HG03159 (cell line): Measurements from ENCODE around the gene ZNF74.
"Not testable (repeated sequence)": the region's sequence is repeated elsewhere in the genome, so short reads cannot be mapped to it uniquely, and the experiment has no call there.

Experiments
- ATAC-seq: cut with Tn5 transposase; IDR thresholded peaks from one replicate; pipeline ENCODE4 v1.9.1; 2021; ENCODE audit warnings: mild to moderate bottlenecking, moderate library complexity; ENCODE audit not compliant: unreplicated experiment

ZNF74 gene

GRCh38 chr22:20393705-20394476 is at the start of gene ZNF74:
Gene ZNF74 (plus strand): TSS chr22:20394151. CDS start chr22:20394629, 478 bp downstream.
- ATAC-seq, result peak; percentile 73

- ATAC-seq, result not testable (repeated sequence)
These were observed 47.4 kb upstream of the ZNF74 start for GRCh38 chr22:20346553-20346952.

GRCh38 chr22:20352536-20352935 is 41.4 kb upstream of the ZNF74 start:
- ATAC-seq, result not testable (repeated sequence)

GRCh38 chr22:20354238-20354975 is 39.5 kb upstream of the ZNF74 start:
- no peak for ATAC-seq

DNA sequence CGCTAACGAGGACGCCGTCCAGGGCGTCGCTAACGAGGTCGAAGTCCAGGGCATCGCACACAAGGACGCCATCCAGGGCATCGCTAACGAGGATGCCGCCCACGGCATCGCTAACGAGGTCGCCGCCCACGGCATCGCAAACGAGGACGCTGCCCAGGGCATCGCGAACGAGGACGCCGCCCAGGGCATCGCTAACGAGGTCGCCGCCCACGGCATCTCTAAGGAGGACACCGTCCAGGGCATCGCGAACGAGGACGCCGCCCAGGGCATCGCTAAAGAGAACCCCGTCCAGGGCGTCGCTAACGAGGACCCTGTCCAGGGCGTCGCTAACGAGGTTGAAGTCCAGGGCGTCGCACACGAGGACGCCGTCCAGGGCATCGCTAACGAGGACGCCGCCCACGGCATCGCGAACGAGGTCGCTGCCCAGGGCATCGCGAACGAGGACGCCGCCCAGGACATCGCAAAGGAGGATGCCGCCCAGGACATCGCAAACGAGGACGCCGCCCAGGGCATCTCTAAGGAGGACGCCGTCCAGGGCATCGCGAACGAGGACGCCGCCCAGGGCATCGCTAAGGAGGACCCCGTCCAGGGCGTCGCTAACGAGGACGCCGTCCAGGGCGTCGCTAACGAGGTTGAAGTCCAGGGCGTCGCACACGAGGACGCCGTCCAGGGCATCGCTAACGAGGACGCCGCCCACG is 37.9 kb upstream of the ZNF74 start:
- ATAC-seq, result not testable (repeated sequence)

DNA sequence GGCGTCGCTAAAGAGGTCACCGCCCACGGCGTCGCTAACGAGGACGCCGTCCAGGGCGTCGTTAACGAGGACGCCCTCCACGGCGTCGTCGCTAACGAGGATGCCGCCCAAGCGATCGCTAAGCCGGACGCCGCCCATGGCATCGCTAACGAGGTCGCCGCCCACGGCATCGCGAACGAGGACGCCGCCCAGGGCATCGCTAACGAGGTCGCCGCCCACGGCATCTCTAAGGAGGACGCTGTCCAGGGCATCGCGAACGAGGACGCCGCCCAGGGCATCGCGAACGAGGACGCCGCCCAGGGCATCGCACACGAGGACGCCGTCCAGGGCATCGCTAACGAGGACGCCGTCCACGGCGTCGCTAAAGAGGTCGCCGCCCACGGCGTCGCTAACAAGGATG is 37.0 kb upstream of the ZNF74 start:
- not testable (repeated sequence) for ATAC-seq

GRCh38 chr22:20357967-20358366 is 36.0 kb upstream of the ZNF74 start:
- ATAC-seq, result not testable (repeated sequence)

DNA sequence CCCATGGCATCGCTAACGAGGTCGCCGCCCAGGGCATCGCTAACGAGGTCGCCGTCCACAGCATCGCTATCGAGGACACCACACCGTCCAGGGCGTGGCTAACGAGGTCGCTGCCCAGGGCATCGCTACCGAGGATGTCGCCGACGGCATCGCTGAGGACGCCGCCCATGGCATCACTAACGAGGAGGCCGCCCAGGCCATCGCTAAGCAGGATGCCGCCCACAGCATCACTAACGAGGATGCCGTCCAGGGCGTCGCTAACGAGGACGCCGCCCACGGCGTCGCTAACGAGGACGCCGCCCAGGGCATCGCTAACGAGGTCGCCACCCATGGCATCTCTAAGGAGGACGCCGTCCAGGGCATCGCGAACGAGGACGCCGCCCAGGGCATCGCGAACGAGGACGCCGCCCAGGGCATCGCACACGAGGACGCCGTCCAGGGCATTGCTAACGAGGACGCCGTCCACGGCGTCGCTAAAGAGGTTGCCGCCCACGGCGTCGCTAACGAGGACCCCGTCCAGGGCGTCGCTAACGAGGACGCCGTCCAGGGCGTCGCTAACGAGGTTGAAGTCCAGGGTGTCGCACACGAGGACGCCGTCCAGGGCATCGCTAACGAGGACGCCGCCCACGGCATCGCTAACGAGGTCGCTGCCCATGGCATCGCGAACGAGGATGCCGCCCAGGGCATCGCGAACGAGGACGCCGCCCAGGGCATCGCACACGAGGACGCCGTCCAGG is 35.3 kb upstream of the ZNF74 start:
- ATAC-seq, result not testable (repeated sequence)

GRCh38 chr22:20360261-20360660 is 33.7 kb upstream of the ZNF74 start:
- not testable (repeated sequence) for ATAC-seq

GRCh38 chr22:20360866-20361751 is 32.8 kb upstream of the ZNF74 start:
- ATAC-seq, result not testable (repeated sequence)

GRCh38 chr22:20361752-20362229 is 32.2 kb upstream of the ZNF74 start:
- not testable (repeated sequence) for ATAC-seq

- ATAC-seq, result not testable (repeated sequence)
These were observed 31.5 kb upstream of the ZNF74 start for GRCh38 chr22:20362403-20362802.

GRCh38 chr22:20364335-20365260 is 29.4 kb upstream of the ZNF74 start:
- not testable (repeated sequence) for ATAC-seq

DNA sequence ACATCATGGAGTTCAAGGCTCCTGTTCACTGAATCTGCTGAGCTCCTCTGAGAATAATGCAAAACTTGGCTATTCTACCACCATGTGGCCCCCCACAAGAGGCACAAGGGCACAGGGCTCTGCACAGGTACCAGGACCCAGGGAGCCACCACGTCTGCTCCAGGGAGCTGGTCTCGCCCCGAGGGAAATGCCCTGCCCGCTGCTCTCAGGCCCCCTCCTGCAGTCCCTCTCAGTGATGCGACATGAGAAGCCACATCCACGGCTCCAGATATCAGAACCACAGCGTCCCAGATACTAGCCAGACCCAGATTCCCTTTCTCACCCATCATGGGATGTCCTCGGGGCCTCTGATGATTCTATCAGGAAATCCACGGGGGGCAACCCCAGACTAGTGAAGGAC is 27.1 kb upstream of the ZNF74 start:
- not testable (repeated sequence) for ATAC-seq

- not testable (repeated sequence) for ATAC-seq
These were observed 25.1 kb upstream of the ZNF74 start for GRCh38 chr22:20368875-20369274.

DNA sequence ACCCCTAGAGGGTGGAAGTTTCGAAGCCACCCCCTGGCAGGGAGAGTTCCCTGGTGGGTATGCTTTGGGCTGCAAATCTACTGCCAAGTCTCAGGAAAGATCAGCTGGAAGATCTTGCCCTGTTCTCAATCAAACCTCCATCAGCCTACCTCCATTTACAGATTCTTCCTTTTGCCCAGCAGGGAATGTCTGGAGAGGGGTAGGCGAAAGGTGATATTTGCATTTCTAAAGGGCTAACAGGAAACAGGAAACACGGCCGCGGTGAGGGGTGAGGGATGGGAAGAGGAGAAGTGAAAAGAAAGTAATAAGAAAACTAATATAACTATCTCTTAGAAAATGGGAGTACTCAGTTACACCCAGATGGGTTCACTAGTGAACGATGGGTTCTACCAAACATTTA is 22.3 kb upstream of the ZNF74 start:
- not testable (repeated sequence) for ATAC-seq

DNA sequence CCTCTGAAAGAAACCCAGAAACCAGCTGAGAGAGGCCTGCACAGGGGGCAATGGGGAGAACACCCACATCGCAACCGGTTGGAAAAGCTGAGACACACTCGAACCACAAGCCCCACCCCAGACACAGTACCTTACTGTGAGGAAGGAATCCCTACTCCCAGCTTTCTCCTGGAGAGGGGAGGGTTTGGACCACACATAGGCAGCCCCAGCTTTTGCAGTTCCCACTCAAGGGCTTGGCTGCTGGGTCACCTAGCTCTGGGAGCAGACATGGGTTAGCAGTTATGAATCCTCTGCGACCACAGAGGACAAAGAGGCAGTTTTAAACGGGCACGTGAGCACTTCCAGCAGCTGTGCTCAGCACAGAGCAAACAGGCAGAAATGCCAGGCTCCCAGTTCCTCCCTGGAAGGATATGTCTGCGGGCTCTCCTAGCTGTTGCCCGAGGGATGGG is 21.5 kb upstream of the ZNF74 start:
- ATAC-seq, result not testable (repeated sequence)

DNA sequence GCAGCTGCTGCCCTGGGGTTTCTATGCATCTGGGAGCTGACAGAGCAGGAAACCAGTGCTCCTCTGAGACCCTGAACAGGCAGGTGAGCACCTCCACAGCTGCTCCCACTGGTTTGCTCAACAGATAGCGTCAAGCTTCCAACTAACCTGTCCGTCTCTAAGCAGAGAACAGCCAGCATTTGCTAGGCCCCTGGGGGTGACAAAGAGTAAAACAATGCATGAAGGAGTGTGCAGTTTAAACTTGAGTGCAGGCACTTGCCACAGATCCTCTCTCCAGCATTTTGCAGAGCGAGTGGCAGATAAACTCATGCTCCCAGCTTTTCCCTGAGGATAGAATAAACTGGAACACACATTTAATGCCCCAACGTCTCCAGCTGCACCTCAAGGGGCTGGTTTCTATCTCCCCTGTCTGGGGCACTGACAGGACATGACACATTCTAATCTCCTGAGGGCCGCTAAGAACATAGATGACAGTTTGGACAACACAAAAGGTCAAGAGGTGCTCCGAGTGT is 20.7 kb upstream of the ZNF74 start:
- ATAC-seq, result not testable (repeated sequence)
